GM08714 (cell line): Measurements from ENCODE around the gene NEGR1.
"Not testable (repeated sequence)": the region's sequence is repeated elsewhere in the genome, so short reads cannot be mapped to it uniquely, and the experiment has no call there.

Source experiments
- H3K4me3 ChIP-seq: fragments of 200-500 bp; sonication (Bioruptor generic); 2 replicates; pipeline ENCODE4 v1.5.1; 2014; ENCODE audit warnings: mild to moderate bottlenecking, low read length, inconsistent platforms
- ZNF274 ChIP-seq: IDR thresholded peaks from 2 replicates; pipeline ENCODE4 v1.6.1; 2012; ENCODE audit warnings: mild to moderate bottlenecking, low read depth, low read length

The NEGR1 gene

GRCh38 chr1:71930511-71930910 is 351.8 kb downstream of the NEGR1 start:
- no peak overlapping the region for H3K4me3 ChIP-seq
- TF ChIP-seq ZNF274, result no peak

DNA sequence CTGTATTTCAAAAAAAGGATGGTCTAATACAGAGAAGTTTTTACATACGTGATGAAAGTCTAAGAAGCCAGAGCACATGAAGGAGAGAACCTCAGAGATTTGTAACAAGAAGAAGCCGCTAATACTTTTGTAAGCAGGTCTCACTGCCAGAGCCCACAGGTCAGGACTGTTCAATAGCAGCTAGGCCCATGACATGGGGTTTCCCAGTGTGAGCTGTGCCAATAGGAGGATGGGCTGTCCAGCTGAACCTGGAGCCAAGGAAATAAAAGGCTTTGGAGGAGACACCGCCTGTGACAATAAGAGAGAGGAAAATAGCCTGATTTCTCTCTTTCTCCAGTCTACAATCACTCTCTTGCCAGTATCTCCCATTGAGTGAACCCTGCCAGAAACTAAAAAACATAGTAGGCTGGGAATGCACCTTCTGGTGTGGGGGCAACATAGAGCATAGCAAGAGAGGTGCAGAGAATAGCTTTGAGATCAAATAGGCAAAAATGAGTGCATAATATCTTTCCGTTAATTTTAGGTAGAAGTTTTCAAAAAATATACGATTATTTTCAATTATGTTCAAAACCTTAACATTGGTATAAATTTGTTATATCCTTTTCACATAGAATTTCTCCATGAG is 360.3 kb downstream of the NEGR1 start:
- no peak for TF ChIP-seq ZNF274
- H3K4me3 ChIP-seq, result no peak overlapping the region

DNA sequence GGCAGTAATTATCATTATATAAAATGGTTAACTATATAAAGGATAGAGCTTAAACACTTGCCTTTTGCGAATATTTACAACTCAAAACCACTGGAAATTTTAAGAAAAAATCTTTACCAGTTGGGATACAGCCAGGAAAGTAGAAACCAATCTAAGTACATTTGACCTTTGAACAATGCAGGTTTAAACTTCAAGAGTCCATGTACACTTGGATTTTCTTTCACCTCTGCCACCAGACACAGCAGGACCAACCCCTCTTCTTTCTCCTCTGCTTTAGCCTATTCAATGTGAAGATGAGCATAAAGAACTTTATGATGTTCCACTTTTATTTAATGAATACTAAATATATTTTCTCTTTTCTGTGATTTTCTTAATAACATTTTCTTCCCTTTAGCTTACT is 361.1 kb downstream of the NEGR1 start:
- TF ChIP-seq ZNF274, result no peak
- H3K4me3 ChIP-seq, result no peak overlapping the region

DNA sequence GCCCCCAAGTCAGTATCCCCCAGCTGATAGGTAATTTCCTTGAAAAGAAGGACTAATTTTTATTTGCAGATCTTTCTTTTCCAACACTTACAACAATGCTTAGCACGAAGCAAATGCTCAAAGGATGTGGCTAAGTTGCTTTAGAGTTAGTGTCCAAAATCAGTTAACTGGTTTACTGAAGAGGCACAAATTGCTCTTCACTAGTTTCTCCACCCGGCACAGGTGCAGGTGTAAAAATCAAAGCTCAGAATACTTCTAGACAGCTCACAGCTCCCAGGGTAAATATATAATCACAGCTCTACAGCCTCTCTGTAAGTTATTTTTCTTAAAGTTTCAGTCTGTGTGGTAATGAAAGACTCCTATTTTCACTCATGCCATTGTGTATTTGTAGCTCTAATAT is 361.8 kb downstream of the NEGR1 start:
- no peak for TF ChIP-seq ZNF274
- H3K4me3 ChIP-seq, result no peak overlapping the region

DNA sequence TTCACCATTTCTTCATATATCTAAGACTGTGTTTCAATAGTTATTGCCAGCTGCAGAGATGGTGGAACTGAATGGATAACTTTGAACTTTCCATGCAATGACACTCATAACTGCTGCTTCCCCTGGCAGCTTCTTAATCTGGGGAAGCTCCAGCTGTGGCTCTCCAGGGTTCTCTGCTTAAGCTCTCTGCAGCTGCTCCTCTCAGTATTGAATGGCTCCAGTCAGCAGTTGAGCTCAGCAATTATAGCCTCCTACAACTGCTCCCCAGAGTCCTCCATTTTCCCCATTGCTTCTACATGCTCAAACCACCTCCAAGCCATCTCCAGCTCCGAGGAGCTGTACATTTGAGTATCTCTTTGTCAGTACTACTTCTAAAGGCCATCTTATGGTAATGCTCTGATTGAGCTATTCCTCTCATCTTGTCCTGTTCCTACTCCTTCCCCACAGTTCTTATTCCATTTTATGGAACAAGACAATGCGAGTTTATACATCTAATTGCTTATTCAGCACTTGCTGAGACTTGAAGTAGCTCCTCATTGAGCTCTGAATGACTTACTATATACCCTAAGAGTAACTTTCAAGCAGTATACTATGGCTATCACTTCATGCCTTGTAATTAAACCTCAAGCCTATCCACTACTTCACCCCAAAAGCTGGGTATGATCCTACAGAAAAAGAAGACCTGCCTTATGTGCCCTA is 362.4 kb downstream of the NEGR1 start:
- H3K4me3 ChIP-seq, result no peak overlapping the region
- no peak for TF ChIP-seq ZNF274

GRCh38 chr1:71918630-71919029 is 363.7 kb downstream of the NEGR1 start:
- no peak overlapping the region for H3K4me3 ChIP-seq
- TF ChIP-seq ZNF274, result no peak

GRCh38 chr1:71916894-71917293 is 365.4 kb downstream of the NEGR1 start:
- TF ChIP-seq ZNF274, result no peak
- no peak overlapping the region for H3K4me3 ChIP-seq

GRCh38 chr1:71914626-71915025 is 367.7 kb downstream of the NEGR1 start:
- no peak for TF ChIP-seq ZNF274
- H3K4me3 ChIP-seq, result no peak overlapping the region

- no peak for TF ChIP-seq ZNF274
- H3K4me3 ChIP-seq, result no peak overlapping the region
Measured at GRCh38 chr1:71908871-71909390, 373.4 kb downstream of the NEGR1 start.

GRCh38 chr1:71908303-71908702 is 374.0 kb downstream of the NEGR1 start:
- H3K4me3 ChIP-seq, result no peak overlapping the region
- no peak for TF ChIP-seq ZNF274

GRCh38 chr1:71899881-71900280 is 382.5 kb downstream of the NEGR1 start:
- no peak for TF ChIP-seq ZNF274
- no peak overlapping the region for H3K4me3 ChIP-seq

DNA sequence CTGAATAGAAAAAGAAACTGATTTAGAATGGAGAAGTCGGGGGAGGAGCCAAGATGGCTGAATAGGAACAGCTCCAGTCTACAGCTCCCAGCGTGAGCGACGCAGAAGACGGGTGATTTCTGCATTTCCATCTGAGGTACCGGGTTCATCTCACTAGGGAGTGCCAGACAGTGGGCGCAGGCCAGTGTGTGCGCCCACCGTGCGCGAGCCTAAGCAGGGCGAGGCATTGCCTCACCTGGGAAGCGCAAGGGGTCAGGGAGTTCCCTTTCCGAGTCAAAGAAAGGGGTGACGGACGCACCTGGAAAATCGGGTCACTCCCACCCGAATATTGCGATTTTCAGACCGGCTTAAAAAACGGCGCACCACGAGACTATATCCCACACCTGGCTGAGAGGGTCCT is 394.2 kb downstream of the NEGR1 start:
- not testable (repeated sequence) for H3K4me3 ChIP-seq

GRCh38 chr1:71885171-71885570 is 397.2 kb downstream of the NEGR1 start:
- no peak for TF ChIP-seq ZNF274
- H3K4me3 ChIP-seq, result no peak overlapping the region

DNA sequence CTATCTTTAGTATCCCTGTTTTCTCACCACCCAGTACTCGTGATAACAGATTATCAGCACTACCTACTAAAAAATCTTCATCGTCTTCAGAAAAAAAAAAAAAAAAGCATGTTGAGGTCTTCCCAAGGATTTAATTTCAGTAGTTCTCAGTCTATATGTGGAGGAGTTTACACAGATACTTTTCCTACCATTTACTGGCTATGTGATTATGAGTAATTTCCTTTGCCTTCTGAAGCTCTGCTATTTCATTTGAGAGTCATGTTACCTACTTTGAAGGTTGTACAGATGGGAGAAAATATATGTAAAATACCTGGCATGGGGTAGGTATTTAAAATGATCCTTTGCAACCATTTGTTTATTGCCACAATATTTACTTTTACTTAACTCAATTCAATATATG is 399.7 kb downstream of the NEGR1 start:
- no peak for TF ChIP-seq ZNF274
- H3K4me3 ChIP-seq, result no peak overlapping the region

DNA sequence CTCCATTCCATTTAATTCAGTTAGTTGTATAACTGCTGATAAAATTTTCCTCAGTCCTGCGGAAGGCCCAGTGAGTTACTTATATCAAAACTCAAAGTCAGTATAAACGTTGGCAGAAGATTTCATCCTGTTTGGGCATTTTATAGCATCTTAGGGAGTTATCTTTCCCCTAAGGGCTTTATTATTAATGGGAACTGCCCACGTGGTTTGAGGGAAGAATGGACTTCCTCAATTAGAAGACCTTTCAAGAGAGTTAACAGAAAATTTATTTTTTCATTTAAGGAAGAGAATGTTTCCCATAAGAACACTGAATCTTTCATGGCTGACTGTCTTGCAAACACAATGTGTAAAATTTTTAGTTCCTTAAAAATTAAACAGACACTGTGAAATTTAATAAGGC is 400.1 kb downstream of the NEGR1 start:
- no peak for TF ChIP-seq ZNF274
- H3K4me3 ChIP-seq, result no peak overlapping the region
